ENCODE measurements around the gene NDUFAF3.

NDUFAF3 gene

GRCh38 chr3:49021813-49022687 is at the start of gene NDUFAF3:
Gene NDUFAF3, plus strand, starts transcription at chr3:49022121. Its CDS starts 24 bp downstream, at chr3:49022145.
- peak; percentile 88 to 92 for DNase-seq (ENCODE audit: low read depth in 1 of 2, low spot score in 1 of 2)

- no peak for DNase-seq (ENCODE audit: low read depth in 1 of 2, low spot score in 1 of 2)
These were observed 47.7 kb upstream of the NDUFAF3 start for GRCh38 chr3:48974076-48974864.

GRCh38 chr3:48979451-48979850 is 42.5 kb upstream of the NDUFAF3 start:
- DNase-seq (ENCODE audit: low read depth in 1 of 2, low spot score in 1 of 2): no peak

GRCh38 chr3:48980295-48980694 is 41.6 kb upstream of the NDUFAF3 start:
- no peak for DNase-seq (ENCODE audit: low read depth in 1 of 2, low spot score in 1 of 2)

- no peak for DNase-seq (ENCODE audit: low read depth in 1 of 2, low spot score in 1 of 2)
These were observed 39.9 kb upstream of the NDUFAF3 start for GRCh38 chr3:48982016-48982415.

GRCh38 chr3:48982686-48983085 is 39.2 kb upstream of the NDUFAF3 start:
- DNase-seq (ENCODE audit: low read depth in 1 of 2, low spot score in 1 of 2): no peak

GRCh38 chr3:48983096-48983495 is 38.8 kb upstream of the NDUFAF3 start:
- DNase-seq (ENCODE audit: low read depth in 1 of 2, low spot score in 1 of 2): no peak

GRCh38 chr3:48984663-48985062 is 37.3 kb upstream of the NDUFAF3 start:
- DNase-seq (ENCODE audit: low read depth in 1 of 2, low spot score in 1 of 2): no peak

- DNase-seq (ENCODE audit: low read depth in 1 of 2, low spot score in 1 of 2): no peak
These were observed 36.0 kb upstream of the NDUFAF3 start for GRCh38 chr3:48985831-48986376.

GRCh38 chr3:48989126-48989795 is 32.7 kb upstream of the NDUFAF3 start:
- DNase-seq (ENCODE audit: low read depth in 1 of 2, low spot score in 1 of 2): no peak

GRCh38 chr3:48989796-48990635 is 31.9 kb upstream of the NDUFAF3 start, which contains the start of gene P4HTM:
Gene P4HTM, plus strand, starts transcription at chr3:48990241. Its CDS starts 16 bp downstream, at chr3:48990257.
- peak; percentile 56 to 78 for DNase-seq (ENCODE audit: low read depth in 1 of 2, low spot score in 1 of 2)

- DNase-seq (ENCODE audit: low read depth in 1 of 2, low spot score in 1 of 2): no peak
These were observed 31.1 kb upstream of the NDUFAF3 start for GRCh38 chr3:48990636-48991469.

- DNase-seq (ENCODE audit: low read depth in 1 of 2, low spot score in 1 of 2): no peak
These were observed 29.9 kb upstream of the NDUFAF3 start for GRCh38 chr3:48991851-48992545.

- no peak for DNase-seq (ENCODE audit: low read depth in 1 of 2, low spot score in 1 of 2)
These were observed 28.1 kb upstream of the NDUFAF3 start for GRCh38 chr3:48993834-48994233.

GRCh38 chr3:48996640-48997039 is 25.3 kb upstream of the NDUFAF3 start:
- DNase-seq (ENCODE audit: low read depth in 1 of 2, low spot score in 1 of 2): no peak

GRCh38 chr3:48997102-48997635 is 24.8 kb upstream of the NDUFAF3 start:
- no peak for DNase-seq (ENCODE audit: low read depth in 1 of 2, low spot score in 1 of 2)

GRCh38 chr3:48997714-48998637 is 23.9 kb upstream of the NDUFAF3 start:
- DNase-seq (ENCODE audit: low read depth in 1 of 2, low spot score in 1 of 2): no peak
